Vagina (tissue), 2 donors: Measurements from ENCODE around the gene ADGRA1. TPM values are rescaled to one million over a fixed set of nuclear protein-coding genes. Genes with fewer than 3 reads are reported as not detected.

Experiments
- DNase-seq, 2 donors: peaks; one replicate each; pipeline ENCODE4 v3.0.0-alpha.2; 2017; ENCODE audit errors: extremely low spot score in 2 of 2
- H3K27ac ChIP-seq: fragments of 200-600 bp; sonication (generic); one replicate; pipeline ENCODE4 v1.5.1; 2019
- H3K27me3 ChIP-seq: fragments of 200-600 bp; sonication (generic); one replicate; pipeline ENCODE4 v1.5.1; 2019
- H3K36me3 ChIP-seq, 2 donors: fragments of 200-600 bp; sonication (generic); one replicate each; pipeline ENCODE4 v1.5.1; 2017 to 2019
- H3K4me1 ChIP-seq: fragments of 200-600 bp; sonication (generic); one replicate; pipeline ENCODE4 v1.5.1; 2019
- H3K4me3 ChIP-seq, 2 donors: fragments of 200-600 bp; sonication (generic); 1 replicate in 1 of 2; 2 replicates in 1 of 2; pipeline ENCODE4 v1.5.1; 2016 to 2019
- H3K9me3 ChIP-seq: fragments of 200-600 bp; sonication (generic); one replicate; pipeline ENCODE4 v1.5.1; 2019
- CTCF ChIP-seq, 3 experiments: fragments of 450-650 bp in 2 of 3; fragments of 200-600 bp in 1 of 3; sonication (generic) in 1 of 3; IDR thresholded peaks; one replicate each; pipeline ENCODE4 v1.5.1; 2017 to 2019; ENCODE audit warnings: antibody characterized with exemption in 3 of 3, mild to moderate bottlenecking in 2 of 3, moderate library complexity in 2 of 3
- POLR2A ChIP-seq, 2 donors: fragments of 450-650 bp; IDR thresholded peaks; one replicate each; pipeline ENCODE4 v1.6.1; 2017; ENCODE audit warnings: antibody characterized with exemption in 2 of 2, mild to moderate bottlenecking in 2 of 2, moderate library complexity in 2 of 2
- POLR2AphosphoS5 ChIP-seq, 2 donors: sonication (generic); formaldehyde crosslinking; IDR thresholded peaks; one replicate each; pipeline ENCODE4 v1.9.0; 2017; ENCODE audit warnings: antibody characterized with exemption in 2 of 2, mild to moderate bottlenecking in 2 of 2, low read depth in 1 of 2; ENCODE audit not compliant: insufficient read depth in 1 of 2
- intact Hi-C: fragments of 100-400 bp; cut with DNase I; formaldehyde crosslinking; loops from one replicate; pipeline ENCODE4 v1.15.1; 2023
- total RNA-seq: library from RNA; depleted of rRNA; stranded (reverse); fragments of >200 nt; gene quantifications from one replicate; pipeline ENCODE4 v1.2.3, GENCODE V29; 2016

ADGRA1 gene
- total RNA-seq, 1 donor from 2014 or later: 0.49 TPM

DNA sequence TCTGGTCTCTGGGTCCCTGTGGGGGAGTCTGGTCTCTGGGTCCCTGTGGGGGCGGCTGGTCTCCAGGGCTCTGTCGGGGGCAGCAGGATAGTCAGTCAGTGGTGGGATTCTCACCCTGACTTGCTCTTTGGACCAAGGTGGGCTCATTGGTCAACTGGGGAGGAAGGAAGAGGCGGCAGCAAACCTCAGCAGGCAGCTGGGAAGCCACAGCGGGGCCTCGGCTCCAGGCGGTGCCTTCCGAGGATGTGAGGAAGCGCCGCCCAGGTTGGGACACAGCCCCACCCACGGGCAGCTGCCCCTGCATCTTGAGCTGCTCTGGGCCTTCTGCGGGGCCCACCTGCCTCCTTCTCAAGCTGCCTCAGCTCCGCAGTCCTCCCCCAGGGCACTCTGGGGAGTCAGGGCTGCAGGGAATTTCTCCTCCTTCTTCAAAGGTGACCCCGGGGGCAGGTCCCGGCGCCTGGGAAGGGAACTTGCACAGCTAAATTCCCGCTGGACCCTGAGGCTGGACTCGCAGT lies 51.9 kb downstream of the ADGRA1 start:
- H3K9me3 ChIP-seq: no peaks in the 10 kb centered on the region
- H3K4me1 ChIP-seq: no peaks in the 10 kb centered on the region
- H3K27me3 ChIP-seq: no peaks in the 10 kb centered on the region
- H3K4me3 ChIP-seq: no peak overlapping the region
- TF ChIP-seq POLR2A (IDR thresholded peaks at IDR 0.05) (no peak), POLR2AphosphoS5 (IDR thresholded peaks at IDR 0.05; ENCODE audit: insufficient read depth in 1 of 2, low read depth in 1 of 2) (no peak), CTCF (IDR thresholded peaks at IDR 0.05) (no peak)
- DNase-seq: peak in 1 of 2 donors; percentile 55
- H3K36me3 ChIP-seq: no peaks in the 10 kb centered on the region
- no peak overlapping the region for H3K27ac ChIP-seq
- intact Hi-C loops: no loop called here

DNA sequence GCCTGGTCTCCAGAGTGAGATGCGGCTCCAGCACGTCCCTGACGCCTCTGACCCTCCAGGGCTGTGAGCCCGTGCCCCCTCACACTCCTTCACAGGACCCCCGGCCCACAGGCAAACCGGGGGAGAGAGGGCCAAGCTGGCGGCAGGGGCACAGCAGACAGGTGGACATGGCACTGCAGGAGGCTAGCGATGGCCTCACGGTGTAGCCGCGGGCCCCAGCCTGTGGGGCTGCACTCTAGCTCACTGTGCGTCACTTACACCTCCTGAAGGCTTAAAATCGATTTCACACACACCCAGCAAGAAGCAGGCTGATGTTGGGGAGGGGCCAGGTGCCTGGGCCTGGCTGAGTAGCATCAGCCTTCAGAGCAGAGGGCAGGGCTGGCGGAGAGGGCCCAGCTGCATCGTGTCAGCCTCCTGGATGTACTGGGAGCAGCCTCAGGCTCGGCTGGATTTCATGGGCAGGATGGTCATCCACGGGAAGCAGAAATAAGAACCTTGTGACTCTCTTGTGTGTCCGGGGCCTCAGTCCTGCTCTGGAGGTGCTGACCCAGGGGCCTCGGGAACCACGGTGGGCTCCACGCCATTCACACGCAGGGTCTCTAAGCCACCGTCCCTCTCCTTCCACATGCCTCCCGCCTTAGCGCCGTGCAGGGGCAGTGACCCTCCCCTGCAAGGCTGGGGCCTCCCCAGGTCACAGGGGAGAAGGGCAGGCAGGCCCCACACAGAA lies 52.9 kb downstream of the ADGRA1 start:
- intact Hi-C loops: no loop called here
- Histone ChIP-seq H3K27ac (no peak overlapping the region), H3K36me3 (no peaks in the 10 kb centered on the region), H3K27me3 (no peaks in the 10 kb centered on the region), H3K9me3 (no peaks in the 10 kb centered on the region), H3K4me1 (no peaks in the 10 kb centered on the region), H3K4me3 (no peak overlapping the region)
- TF ChIP-seq CTCF (IDR thresholded peaks at IDR 0.05) (no peak), POLR2A (IDR thresholded peaks at IDR 0.05) (no peak), POLR2AphosphoS5 (IDR thresholded peaks at IDR 0.05; ENCODE audit: insufficient read depth in 1 of 2, low read depth in 1 of 2) (no peak)
- DNase-seq: peak in 1 of 2 donors; percentile 67

GRCh38 chr10:133141144-133141957 lies 53.6 kb downstream of the ADGRA1 start:
- TF ChIP-seq POLR2AphosphoS5 (IDR thresholded peaks at IDR 0.05; ENCODE audit: insufficient read depth in 1 of 2, low read depth in 1 of 2) (no peak), CTCF (IDR thresholded peaks at IDR 0.05) (no peak), POLR2A (IDR thresholded peaks at IDR 0.05) (no peak)
- no peak overlapping the region for H3K27ac ChIP-seq
- intact Hi-C loops: no loop called here
- H3K4me1 ChIP-seq: no peaks in the 10 kb centered on the region
- no peaks in the 10 kb centered on the region for H3K27me3 ChIP-seq
- peak in 1 of 2 donors; percentile 96 for DNase-seq
- H3K36me3 ChIP-seq: no peaks in the 10 kb centered on the region
- no peaks in the 10 kb centered on the region for H3K9me3 ChIP-seq
- H3K4me3 ChIP-seq: no peak overlapping the region

DNA sequence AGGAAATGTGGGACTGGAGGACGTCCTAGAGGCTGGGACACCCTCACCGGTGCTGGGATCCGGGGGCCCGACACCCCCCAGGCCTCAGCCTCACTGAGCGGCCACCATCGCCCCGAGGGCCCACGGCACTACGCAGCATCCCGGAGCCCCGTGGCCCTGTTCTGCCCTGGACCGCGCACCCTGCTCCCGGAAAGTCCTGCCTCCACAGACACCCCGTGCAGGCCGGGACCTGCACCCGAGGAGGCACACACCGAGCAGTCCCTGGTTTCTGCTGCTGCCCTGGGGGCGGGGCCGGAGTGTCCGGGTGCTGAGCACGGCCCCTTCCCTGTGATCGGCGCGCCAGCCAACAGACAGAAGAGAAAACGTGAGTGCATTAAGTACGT lies 54.2 kb downstream of the ADGRA1 start:
- H3K4me3 ChIP-seq: no peak overlapping the region
- no peak overlapping the region for H3K27ac ChIP-seq
- H3K27me3 ChIP-seq: no peaks in the 10 kb centered on the region
- H3K4me1 ChIP-seq: no peaks in the 10 kb centered on the region
- H3K9me3 ChIP-seq: no peaks in the 10 kb centered on the region
- peak in 1 of 2 donors; percentile 74 for DNase-seq
- intact Hi-C loops: no loop called here
- TF ChIP-seq CTCF (IDR thresholded peaks at IDR 0.05) (no peak), POLR2A (IDR thresholded peaks at IDR 0.05) (no peak), POLR2AphosphoS5 (IDR thresholded peaks at IDR 0.05; ENCODE audit: insufficient read depth in 1 of 2, low read depth in 1 of 2) (no peak)
- H3K36me3 ChIP-seq: no peaks in the 10 kb centered on the region
